Urinary bladder (tissue), 4 donors: ENCODE data around the gene DNAH1. TPM values are rescaled to one million over a fixed set of nuclear protein-coding genes. Genes with fewer than 3 reads are reported as not detected.
A peak's percentile ranks its signal among the peaks of the same experiment; 100 is the strongest.
"Not testable (repeated sequence)": the region's sequence is repeated elsewhere in the genome, so short reads cannot be mapped to it uniquely, and the experiment has no call there.

Experiments used
- DNase-seq: peaks from one replicate; pipeline ENCODE4 v3.0.0-alpha.2; 2015; ENCODE audit errors: extremely low spot score
- H3K27ac ChIP-seq: one replicate; pipeline ENCODE4 v1.5.1; 2013; ENCODE audit warnings: low read depth, mild to moderate bottlenecking, moderate library complexity
- H3K36me3 ChIP-seq: one replicate; pipeline ENCODE4 v1.6.1; 2013; ENCODE audit warnings: mild to moderate bottlenecking, moderate library complexity; ENCODE audit not compliant: insufficient read depth
- H3K4me1 ChIP-seq: one replicate; pipeline ENCODE4 v1.6.1; 2013; ENCODE audit warnings: mild to moderate bottlenecking, moderate library complexity; ENCODE audit not compliant: insufficient read depth
- H3K4me3 ChIP-seq: one replicate; pipeline ENCODE4 v1.5.1; 2013; ENCODE audit warnings: low read depth, low read length
- WGBS: extraction: QIAGEN DNeasy Blood & Tissue Kit; methylation state at CpG from one replicate; pipeline ENCODE4 v1.1.7; 2013; 5-methylcytosine and 5-hydroxymethylcytosine counted together
- polyA plus RNA-seq: library from polyadenylated mRNA; stranded (reverse); fragments of 200-250 nt; gene quantifications from one replicate; pipeline ENCODE4 v1.2.3, GENCODE V29; 2013
- total RNA-seq: library from RNA; depleted of rRNA; stranded (reverse); fragments of >200 nt; gene quantifications from one replicate; pipeline ENCODE4 v1.2.3, GENCODE V29; 2014
- donor health status: healthy with polysubstance abuse.
- donor health status: healthy.

The DNAH1 gene
- total and polyA plus RNA-seq, 2 donors = 2.2 to 3.5 TPM

DNA sequence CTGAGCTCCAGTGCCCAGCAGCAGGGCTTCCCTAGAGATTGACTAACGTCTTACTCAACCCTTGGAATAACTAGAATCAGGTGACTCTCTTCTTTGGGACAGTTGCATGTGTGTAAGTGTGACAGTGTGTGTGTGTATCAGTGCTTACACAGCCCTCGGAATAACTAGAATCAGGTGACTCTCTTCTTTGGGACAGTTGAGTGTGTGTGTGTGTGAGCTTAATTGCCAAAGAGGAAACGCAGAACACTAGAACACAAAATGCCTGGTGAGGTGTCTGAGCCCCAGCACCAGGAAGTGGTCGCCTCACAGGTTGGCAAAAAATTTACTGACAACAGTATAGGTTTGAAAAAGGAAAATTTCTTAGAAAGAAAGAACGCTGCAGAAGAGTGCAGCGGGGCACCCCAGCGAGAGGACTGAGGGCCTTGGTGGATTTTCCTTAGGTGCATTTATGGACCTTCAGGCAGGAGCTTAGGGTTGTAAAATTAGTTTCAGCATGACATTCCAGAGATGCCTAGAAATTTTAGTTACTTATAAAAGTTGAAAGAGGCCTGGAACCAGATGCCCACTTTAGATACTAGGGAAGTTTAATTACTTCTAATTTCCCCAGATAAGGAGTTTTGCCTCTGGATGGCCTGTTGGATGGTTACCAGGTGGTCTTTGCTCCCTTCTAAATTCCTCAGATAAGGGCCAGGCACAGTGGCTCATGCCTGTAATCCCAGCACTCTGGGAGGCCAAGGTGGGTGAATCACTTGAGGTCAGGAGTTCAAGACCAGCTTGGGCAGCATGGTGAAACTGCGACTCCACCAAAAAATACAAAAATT is 33.9 kb upstream of the DNAH1 start:
- Histone ChIP-seq H3K36me3 (no peaks in the 10 kb centered on the region), H3K4me1 (no peaks in the 10 kb centered on the region), H3K4me3 (no peak overlapping the region), H3K27ac (no peak overlapping the region)
- WGBS = 49% methylated on average over 8 of the region's 8 CpGs
- DNase-seq = no peak

DNA sequence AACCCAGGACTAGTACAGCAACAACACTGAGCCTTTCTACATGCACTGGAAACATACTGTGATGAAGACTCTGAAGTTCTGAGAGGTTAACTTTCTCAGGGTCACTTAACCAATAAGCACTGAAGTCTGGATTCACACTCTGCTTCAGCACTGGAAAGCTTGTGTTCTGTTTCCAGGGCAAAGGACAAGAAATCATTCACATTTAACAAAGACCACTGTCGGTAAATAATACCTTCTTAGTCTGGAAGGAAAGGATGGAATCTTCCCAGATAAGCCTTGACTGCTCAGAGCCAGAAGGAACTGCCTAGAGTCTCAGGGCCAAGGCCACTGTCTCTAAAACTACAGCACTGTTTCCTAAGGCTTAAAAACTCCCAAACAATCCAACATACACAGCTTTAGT is 32.8 kb upstream of the DNAH1 start:
- Histone ChIP-seq H3K36me3 (no peaks in the 10 kb centered on the region), H3K27ac (no peak overlapping the region), H3K4me1 (no peaks in the 10 kb centered on the region), H3K4me3 (no peak overlapping the region)
- 21% methylated on average over 1 of the region's 1 CpG for WGBS
- no peak for DNase-seq

DNA sequence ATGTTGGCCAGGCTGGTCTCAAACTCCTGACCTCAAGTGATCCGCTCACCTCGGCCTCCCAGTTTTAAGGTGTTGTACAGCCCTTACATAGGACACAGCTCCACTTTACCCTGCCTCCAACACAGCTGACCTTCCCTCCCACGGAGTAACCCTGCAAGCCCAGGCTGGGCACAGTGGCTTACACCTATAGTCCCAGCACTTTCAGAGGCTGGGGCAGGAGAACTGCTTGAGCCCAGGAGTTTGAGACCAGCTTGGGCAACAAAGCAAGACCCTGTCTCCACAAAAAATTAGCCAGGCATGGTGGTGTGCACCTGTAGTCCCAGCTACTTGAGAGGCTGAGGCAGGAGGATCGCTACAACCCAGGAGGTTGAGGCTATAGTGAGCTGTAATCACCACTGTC is 32.1 kb upstream of the DNAH1 start:
- H3K4me3 ChIP-seq, H3K4me1 ChIP-seq, DNase-seq, H3K27ac ChIP-seq, H3K36me3 ChIP-seq: not testable (repeated sequence)
- 90% methylated on average over 4 of the region's 4 CpGs for WGBS

DNA sequence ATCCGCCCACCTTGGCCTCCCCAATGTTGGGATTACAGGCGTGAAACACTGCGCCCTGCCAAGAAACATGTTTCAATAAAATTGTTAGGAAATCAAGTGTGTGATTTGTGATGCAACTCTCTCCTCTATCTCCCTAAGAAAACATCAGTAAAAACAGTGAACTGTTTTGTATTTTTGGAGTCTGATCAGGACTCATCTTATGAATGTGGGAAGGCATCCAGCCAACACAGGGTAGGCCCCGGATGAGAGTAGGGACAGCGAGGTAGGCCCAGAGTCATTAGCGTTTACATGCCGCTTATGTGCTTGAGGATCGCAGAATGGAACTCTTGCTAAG is 29.4 kb upstream of the DNAH1 start:
- DNase-seq = no peak
- H3K4me1 ChIP-seq = no peaks in the 10 kb centered on the region
- H3K36me3 ChIP-seq = no peaks in the 10 kb centered on the region
- H3K4me3 ChIP-seq = no peak overlapping the region
- peak overlapping the region; percentile 14 for H3K27ac ChIP-seq
- WGBS = 69% methylated on average over 8 of the region's 8 CpGs

DNA sequence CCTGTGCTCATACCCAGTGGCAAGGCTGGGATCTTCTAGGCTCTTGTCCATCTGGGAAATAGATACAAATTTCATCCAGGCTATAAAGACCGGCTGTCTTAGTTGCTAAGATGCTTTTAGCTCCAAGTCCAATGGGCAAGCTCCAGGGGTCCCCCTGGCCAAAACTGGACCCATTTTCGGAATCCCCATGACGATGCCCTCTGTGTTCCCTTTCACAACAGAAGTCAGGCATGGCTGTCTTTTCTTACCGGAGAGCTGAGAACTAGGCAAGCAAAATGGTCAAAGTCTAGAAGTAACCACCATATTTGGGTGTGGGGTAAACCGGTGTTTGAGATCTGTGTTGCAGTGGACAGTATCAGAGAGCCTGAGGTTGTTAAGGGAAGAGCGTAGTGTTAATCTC is 27.4 kb upstream of the DNAH1 start:
- no peak for DNase-seq
- no peak overlapping the region for H3K27ac ChIP-seq
- 91% methylated on average over 6 of the region's 6 CpGs for WGBS

DNA sequence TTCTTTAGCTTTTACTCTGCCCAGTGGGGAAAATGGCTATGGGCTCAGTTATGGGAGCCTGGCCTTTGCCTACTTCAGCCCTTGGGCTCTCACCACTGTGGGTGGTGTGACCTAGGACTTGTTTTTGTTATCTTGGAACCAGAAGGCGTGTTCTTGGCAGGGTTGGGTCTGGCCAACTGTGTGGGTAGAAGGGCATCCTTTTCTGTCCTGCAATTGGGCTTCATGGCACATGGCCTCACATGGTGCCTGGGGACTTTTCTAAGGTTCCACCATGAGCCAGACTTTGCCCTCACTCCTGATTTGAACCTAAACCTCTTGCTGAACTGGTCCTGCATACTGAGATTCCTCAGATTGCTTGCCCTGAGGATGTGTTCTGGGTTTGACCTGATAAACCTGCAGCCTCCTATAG is 26.8 kb upstream of the DNAH1 start:
- WGBS = 88% methylated on average over 1 of the region's 1 CpG
- Histone ChIP-seq H3K27ac (no peak overlapping the region), H3K4me1 (no peaks in the 10 kb centered on the region), H3K36me3 (no peaks in the 10 kb centered on the region), H3K4me3 (no peak overlapping the region)
- DNase-seq = no peak

More for the DNA sequence above, 27.4 kb upstream of the DNAH1 start:
- H3K4me1 ChIP-seq = no peaks in the 10 kb centered on the region
- no peak overlapping the region for H3K4me3 ChIP-seq
- H3K36me3 ChIP-seq = no peaks in the 10 kb centered on the region

DNA sequence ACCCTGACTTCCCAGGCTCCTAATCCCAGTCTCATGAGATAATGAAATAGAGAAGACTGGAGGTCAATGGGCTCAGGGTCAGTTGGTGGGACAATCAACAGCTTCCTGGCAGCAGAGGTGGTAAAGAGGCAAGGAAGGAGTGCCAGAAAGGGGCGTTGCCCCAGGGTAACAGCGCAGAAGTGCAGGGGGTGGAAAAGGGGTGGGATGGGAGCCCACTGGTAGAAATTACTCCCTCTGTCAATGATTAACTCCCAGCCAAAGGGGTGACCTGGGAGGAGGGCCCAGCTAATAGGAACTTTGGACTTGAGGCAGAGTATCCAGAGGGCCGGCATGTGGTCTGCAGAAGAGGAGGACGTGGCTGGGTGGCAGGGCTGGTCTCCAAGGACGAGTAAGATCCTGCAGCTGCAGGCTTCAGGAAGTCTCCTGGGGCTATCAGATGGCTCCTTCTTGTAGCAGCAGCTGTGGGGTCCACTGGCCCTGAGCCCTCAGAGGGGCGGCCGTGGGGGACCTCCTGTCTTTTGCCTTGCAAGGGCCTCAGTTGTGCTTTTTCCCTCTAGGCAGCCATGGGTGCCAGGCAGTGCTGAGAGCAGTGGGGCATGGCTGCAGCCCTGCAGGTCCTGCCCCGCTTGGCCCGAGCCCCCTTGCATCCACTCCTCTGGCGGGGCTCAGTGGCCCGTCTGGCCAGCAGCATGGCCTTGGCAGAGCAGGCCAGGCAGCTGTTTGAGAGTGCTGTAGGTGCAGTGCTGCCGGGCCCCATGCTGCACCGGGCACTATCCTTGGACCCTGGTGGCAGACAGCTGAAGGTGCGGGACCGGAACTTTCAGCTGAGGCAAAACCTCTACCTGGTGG is 26.1 kb upstream of the DNAH1 start:
- H3K4me3 ChIP-seq = no peak overlapping the region
- H3K4me1 ChIP-seq = no peaks in the 10 kb centered on the region
- 80% methylated on average over 15 of the region's 15 CpGs for WGBS
- H3K27ac ChIP-seq = no peak overlapping the region
- DNase-seq = no peak
- no peaks in the 10 kb centered on the region for H3K36me3 ChIP-seq

DNA sequence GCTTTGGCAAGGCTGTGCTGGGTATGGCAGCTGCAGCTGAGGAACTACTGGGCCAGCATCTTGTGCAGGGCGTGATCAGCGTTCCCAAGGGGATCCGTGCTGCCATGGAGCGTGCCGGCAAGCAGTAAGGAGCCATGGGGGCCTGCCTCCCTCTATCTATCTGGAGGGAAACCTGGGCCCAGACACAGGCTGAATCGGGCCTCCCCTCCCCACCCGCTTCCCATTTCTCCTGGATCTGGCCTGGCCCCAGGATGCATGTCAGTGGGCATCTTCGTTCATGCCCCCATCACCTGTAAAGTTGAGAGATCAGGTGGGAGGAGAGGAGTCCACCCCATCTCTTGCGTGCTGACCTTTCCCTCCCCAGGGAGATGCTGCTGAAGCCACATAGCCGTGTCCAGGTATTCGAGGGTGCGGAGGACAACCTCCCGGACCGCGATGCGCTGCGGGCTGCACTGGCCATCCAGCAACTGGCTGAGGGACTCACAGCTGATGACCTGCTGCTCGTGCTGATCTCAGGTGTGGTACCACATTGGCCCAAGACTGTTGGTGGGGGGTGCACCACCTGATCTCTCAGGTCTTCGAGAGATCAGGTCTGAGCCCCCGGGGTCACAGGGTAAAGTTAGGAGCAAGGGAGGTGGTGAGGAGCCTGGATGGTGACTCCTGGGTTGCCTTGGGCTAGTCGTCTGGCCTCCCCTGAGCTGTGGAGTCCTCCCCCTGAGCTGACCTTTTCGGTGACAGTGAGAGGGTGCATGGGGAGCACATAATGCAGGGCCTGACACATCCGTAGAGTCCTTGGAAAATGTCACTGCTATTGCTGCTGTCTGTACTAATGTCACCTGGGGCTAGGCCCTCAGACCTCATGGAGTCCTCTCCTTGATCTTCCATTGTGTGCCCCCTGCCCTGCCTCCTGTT is 25.3 kb upstream of the DNAH1 start:
- no peak for DNase-seq
- Histone ChIP-seq H3K4me3 (no peak overlapping the region), H3K36me3 (no peaks in the 10 kb centered on the region), H3K27ac (no peak overlapping the region), H3K4me1 (no peaks in the 10 kb centered on the region)
- WGBS = 87% methylated on average over 23 of the region's 23 CpGs

DNA sequence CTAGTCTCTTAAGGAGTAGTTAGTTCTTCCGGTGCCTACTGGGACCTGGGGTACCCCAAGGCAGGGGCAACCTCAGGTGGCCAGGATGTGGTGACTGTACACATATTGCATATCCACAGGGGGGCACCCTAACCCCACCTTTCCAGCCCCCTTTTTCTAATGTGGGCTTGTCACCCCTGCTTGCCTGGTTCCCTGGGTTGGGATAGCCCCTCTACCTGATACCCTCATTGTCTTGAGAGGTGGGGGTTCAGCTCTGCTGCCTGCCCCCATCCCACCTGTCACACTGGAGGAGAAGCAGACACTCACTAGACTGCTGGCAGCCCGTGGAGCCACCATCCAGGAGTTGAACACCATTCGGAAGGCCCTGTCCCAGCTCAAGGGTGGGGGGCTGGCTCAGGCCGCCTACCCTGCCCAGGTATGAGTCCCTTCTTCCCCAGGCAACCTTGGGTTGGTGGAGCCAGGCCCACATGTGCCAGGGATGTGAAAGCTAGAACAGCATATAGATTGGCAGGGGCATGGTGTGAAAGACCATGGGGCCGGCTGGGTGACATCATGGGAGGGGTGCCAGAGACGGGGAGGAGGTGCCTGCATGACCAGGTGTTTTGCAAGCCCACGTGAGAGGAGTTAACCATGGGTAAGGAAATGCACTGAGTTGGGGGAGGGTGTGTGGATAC is 24.5 kb upstream of the DNAH1 start:
- Histone ChIP-seq H3K4me1 (no peaks in the 10 kb centered on the region), H3K4me3 (no peak overlapping the region), H3K27ac (no peak overlapping the region), H3K36me3 (no peaks in the 10 kb centered on the region)
- WGBS = 77% methylated on average over 7 of the region's 7 CpGs
- DNase-seq = no peak

DNA sequence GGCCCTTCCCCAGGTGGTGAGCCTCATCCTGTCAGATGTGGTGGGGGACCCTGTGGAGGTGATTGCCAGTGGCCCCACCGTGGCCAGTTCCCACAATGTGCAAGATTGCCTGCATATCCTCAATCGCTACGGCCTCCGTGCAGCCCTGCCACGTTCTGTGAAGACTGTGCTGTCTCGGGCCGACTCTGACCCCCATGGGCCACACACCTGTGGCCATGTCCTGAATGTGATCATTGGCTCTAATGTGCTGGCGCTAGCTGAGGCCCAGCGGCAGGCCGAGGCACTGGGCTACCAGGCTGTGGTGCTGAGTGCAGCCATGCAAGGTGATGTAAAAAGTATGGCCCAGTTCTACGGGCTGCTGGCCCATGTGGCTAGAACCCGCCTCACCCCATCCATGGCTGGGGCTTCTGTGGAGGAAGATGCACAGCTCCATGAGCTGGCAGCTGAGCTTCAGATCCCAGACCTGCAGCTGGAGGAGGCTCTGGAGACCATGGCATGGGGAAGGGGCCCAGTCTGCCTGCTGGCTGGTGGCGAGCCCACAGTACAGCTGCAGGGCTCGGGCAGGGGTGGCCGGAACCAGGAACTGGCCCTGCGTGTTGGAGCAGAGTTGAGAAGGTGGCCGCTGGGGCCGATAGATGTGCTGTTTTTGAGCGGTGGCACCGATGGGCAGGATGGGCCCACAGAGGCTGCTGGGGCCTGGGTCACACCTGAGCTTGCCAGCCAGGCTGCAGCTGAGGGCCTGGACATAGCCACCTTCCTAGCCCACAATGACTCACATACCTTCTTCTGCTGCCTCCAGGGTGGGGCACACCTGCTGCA is 23.7 kb upstream of the DNAH1 start:
- H3K27ac ChIP-seq = no peak overlapping the region
- no peaks in the 10 kb centered on the region for H3K4me1 ChIP-seq
- WGBS = 92% methylated on average over 20 of the region's 20 CpGs
- H3K36me3 ChIP-seq = no peaks in the 10 kb centered on the region
- DNase-seq = no peak
- H3K4me3 ChIP-seq = no peak overlapping the region

DNA sequence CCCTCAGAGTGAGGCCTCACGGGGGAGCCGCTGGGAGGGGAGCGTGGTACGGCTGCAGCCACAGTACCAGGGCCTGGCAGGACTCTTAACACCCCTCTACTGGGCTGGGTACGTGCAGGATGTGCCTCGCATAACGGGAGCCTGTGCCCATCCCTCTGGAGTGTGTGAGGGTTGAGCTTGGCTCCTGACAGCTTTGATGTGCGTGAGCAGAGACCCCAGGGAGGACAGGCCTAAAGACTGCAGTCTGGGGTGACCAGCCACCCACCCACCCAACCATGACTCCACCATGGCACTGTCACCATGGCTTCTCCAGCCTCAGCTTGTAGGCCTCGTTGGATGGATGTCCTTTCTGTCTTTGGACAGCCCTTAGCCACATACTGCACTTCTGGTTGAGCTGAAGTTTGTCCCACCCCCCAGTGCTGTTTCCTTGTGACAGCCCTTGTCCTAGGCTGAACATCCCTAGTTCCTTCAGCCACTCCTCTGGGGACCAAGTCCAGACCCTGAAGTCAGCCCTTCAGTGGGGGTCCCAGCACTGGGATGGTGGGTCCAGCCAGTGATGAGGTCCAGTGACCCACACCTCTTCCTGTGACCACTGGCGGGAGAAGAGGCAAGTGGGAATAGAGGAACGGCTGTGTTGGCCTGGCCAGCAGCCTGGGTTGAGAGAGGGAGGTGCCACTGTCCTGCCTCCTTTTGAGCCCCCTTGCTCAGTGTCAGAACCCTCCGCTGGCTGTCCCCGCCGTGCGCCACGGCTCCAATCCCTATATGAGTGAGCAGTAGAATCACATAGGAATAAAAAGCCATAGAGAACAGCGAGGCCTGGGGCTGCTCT is 22.4 kb upstream of the DNAH1 start:
- no peak for DNase-seq
- Histone ChIP-seq H3K36me3 (no peaks in the 10 kb centered on the region), H3K4me1 (no peaks in the 10 kb centered on the region), H3K4me3 (no peak overlapping the region), H3K27ac (no peak overlapping the region)
- WGBS = 86% methylated on average over 17 of the region's 17 CpGs
